ENCODE measurements around the gene CYB561. TPM values are rescaled to one million over a fixed set of nuclear protein-coding genes. Genes with fewer than 3 reads are reported as not detected.

The CYB561 gene
- total RNA-seq, 4 donors from 2014 or later, result 2.2 to 6.5 (median 3.9) TPM

GRCh38 chr17:63419949-63420867 lies 25.9 kb downstream of the CYB561 start:
- intact Hi-C loops (cut with DNase I; ENCODE audit: low total_unique reads), result loop anchor here (10.0 kb wide), 2 partner anchors 125 to 445 kb away; no protein-coding TSS in a partner anchor
- no peak for DNase-seq
- no peak for TF ChIP-seq CTCF (IDR thresholded peaks at IDR 0.05 in 4 of 5, conservative IDR thresholded peaks at IDR 0.05 in 1 of 5)
- no peak for TF ChIP-seq POLR2A (IDR thresholded peaks at IDR 0.05)

GRCh38 chr17:63419398-63419797 lies 26.7 kb downstream of the CYB561 start:
- ATAC-seq, result no peak
- Histone ChIP-seq H3K9me3 (no peaks in the 10 kb centered on the region), H3K27ac (no peak overlapping the region), H3K36me3 (no peaks in the 10 kb centered on the region), H3K4me3 (no peak overlapping the region), H3K27me3 (no peaks in the 10 kb centered on the region), H3K4me1 (no peaks in the 10 kb centered on the region)
- no peak for DNase-seq
- intact Hi-C loops (cut with DNase I; ENCODE audit: low total_unique reads), result no loop called here
- in situ Hi-C loops (cut with MboI; ENCODE audit: low sequenced_read_pairs in 4 of 4), result loop anchor here in 2 of 4 donors (10.0 to 25.0 kb wide), 3 partner anchors 432 to 725 kb away; no protein-coding TSS in a partner anchor
- TF ChIP-seq POLR2A (IDR thresholded peaks at IDR 0.05) (no peak), CTCF (IDR thresholded peaks at IDR 0.05 in 4 of 5, conservative IDR thresholded peaks at IDR 0.05 in 1 of 5) (no peak)

More at GRCh38 chr17:63419949-63420867, 25.9 kb downstream of the CYB561 start:
- ATAC-seq, result no peak
- in situ Hi-C loops (cut with MboI; ENCODE audit: low sequenced_read_pairs in 4 of 4), result loop anchor here (5.0 to 25.0 kb wide), 6 partner anchors 55 to 725 kb away; partner anchors contain the start of gene ACE (in 1 of the 4)
- Histone ChIP-seq H3K27ac (no peak overlapping the region), H3K9me3 (no peaks in the 10 kb centered on the region), H3K4me1 (no peaks in the 10 kb centered on the region), H3K4me3 (no peak overlapping the region), H3K36me3 (no peaks in the 10 kb centered on the region), H3K27me3 (no peaks in the 10 kb centered on the region)

GRCh38 chr17:63418540-63418939 lies 27.6 kb downstream of the CYB561 start:
- no peak overlapping the region for H3K4me3 ChIP-seq
- no peak for TF ChIP-seq POLR2A (IDR thresholded peaks at IDR 0.05)
- TF ChIP-seq CTCF (IDR thresholded peaks at IDR 0.05 in 4 of 5, conservative IDR thresholded peaks at IDR 0.05 in 1 of 5), result no peak
- no peak for ATAC-seq
- H3K36me3 ChIP-seq, result no peaks in the 10 kb centered on the region
- H3K9me3 ChIP-seq, result no peaks in the 10 kb centered on the region
- H3K4me1 ChIP-seq, result no peaks in the 10 kb centered on the region
- H3K27ac ChIP-seq, result no peak overlapping the region
- DNase-seq, result no peak
- intact Hi-C loops (cut with DNase I; ENCODE audit: low total_unique reads) (no loop called here), in situ Hi-C loops (cut with MboI; ENCODE audit: low sequenced_read_pairs in 4 of 4) (loop anchor here in 2 of 4 donors (10.0 to 25.0 kb wide), 3 partner anchors 431 to 724 kb away; no protein-coding TSS in a partner anchor)
- no peaks in the 10 kb centered on the region for H3K27me3 ChIP-seq

- Histone ChIP-seq H3K36me3 (no peaks in the 10 kb centered on the region), H3K9me3 (no peaks in the 10 kb centered on the region), H3K27me3 (no peaks in the 10 kb centered on the region), H3K27ac (no peak overlapping the region), H3K4me1 (no peaks in the 10 kb centered on the region), H3K4me3 (no peak overlapping the region)
- ATAC-seq (no peak), DNase-seq (no peak)
- no peak for TF ChIP-seq POLR2A (IDR thresholded peaks at IDR 0.05)
- TF ChIP-seq CTCF (IDR thresholded peaks at IDR 0.05 in 4 of 5, conservative IDR thresholded peaks at IDR 0.05 in 1 of 5), result no peak
- intact Hi-C loops (cut with DNase I; ENCODE audit: low total_unique reads) (no loop called here), in situ Hi-C loops (cut with MboI; ENCODE audit: low sequenced_read_pairs in 4 of 4) (loop anchor here in 2 of 4 donors (10.0 to 25.0 kb wide), 3 partner anchors 427 to 719 kb away; no protein-coding TSS in a partner anchor)
These were observed 31.9 kb downstream of the CYB561 start for GRCh38 chr17:63414222-63414621.
